Measurements from ENCODE around the gene CDC6.

Gene CDC6

DNA sequence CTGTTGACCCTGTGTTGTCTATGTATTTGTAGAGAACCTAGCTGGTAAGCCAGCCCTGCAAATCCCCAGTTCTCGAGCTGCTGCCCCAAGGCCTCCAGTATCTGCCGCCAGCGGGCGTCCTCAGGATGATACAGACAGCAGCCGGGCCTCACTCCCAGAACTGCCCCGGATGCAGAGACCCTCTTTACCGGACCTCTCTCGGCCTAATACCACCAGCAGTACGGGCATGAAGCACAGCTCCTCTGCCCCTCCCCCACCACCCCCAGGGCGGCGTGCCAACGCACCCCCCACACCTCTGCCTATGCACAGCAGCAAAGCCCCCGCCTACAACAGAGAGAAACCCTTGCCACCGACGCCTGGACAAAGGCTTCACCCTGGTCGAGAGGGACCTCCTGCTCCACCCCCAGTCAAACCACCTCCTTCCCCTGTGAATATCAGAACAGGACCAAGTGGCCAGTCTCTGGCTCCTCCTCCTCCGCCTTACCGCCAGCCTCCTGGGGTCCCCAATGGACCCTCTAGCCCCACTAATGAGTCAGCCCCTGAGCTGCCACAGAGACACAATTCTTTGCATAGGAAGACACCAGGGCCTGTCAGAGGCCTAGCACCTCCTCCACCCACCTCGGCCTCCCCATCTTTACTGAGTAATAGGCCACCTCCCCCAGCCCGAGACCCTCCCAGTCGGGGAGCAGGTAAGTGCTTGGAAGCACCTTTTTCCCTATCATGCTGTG, 23.1 kb upstream of the CDC6 start:
- Histone ChIP-seq H4K20me1 (ENCODE audit: insufficient read depth, low read length) (no peaks in the 10 kb centered on the region), H3K9ac (ENCODE audit: low read length) (no peak overlapping the region), H3K4me2 (ENCODE audit: low read length) (no peak overlapping the region), H3K36me3 (replicated peaks; ENCODE audit: low read depth, low read length) (peaks cover 9% of the 10 kb centered on the region), H3K9me3 (ENCODE audit: insufficient read depth, low read length) (no peaks in the 10 kb centered on the region), H3K27me3 (ENCODE audit: low read depth, low read length) (no peaks in the 10 kb centered on the region), H3K4me3 (ENCODE audit: low read length) (no peak overlapping the region), H3K4me1 (ENCODE audit: low read length) (no peaks in the 10 kb centered on the region), H2AFZ (ENCODE audit: low read depth, low read length) (no peak overlapping the region), H3K27ac (ENCODE audit: low read length) (no peak overlapping the region), H3K79me2 (ENCODE audit: low read length) (no peaks in the 10 kb centered on the region)
- TF ChIP-seq, protein P1, sequence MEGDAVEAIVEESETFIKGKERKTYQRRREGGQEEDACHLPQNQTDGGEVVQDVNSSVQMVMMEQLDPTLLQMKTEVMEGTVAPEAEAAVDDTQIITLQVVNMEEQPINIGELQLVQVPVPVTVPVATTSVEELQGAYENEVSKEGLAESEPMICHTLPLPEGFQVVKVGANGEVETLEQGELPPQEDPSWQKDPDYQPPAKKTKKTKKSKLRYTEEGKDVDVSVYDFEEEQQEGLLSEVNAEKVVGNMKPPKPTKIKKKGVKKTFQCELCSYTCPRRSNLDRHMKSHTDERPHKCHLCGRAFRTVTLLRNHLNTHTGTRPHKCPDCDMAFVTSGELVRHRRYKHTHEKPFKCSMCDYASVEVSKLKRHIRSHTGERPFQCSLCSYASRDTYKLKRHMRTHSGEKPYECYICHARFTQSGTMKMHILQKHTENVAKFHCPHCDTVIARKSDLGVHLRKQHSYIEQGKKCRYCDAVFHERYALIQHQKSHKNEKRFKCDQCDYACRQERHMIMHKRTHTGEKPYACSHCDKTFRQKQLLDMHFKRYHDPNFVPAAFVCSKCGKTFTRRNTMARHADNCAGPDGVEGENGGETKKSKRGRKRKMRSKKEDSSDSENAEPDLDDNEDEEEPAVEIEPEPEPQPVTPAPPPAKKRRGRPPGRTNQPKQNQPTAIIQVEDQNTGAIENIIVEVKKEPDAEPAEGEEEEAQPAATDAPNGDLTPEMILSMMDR (IDR thresholded peaks at IDR 0.05; ENCODE audit: low read depth, low read length): no peak
- TF ChIP-seq EZH2phosphoT487 (IDR thresholded peaks at IDR 0.05; ENCODE audit: low read depth): no peak

DNA sequence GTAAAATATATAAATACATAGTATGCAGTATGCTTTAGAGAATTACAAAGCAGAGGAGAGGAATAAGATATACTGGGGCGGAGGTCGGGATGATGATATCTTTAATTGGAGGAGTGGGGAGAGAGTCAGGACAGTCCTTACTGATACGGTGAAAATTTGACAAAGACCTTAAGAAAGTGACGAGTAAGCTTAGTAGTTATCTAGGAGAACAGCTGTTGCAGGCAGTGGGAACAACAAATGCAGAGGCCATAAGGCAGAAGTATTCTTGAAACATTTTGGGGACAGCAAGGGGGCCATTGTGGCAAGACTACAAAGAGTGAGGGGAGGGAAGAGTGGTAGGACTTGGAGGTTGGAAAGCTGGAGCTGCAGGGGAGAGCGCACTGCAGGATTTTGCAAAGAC, 22.3 kb upstream of the CDC6 start:
- Histone ChIP-seq H3K9me3 (ENCODE audit: insufficient read depth, low read length) (no peaks in the 10 kb centered on the region), H3K36me3 (replicated peaks; ENCODE audit: low read depth, low read length) (peaks cover 9% of the 10 kb centered on the region), H3K9ac (ENCODE audit: low read length) (no peak overlapping the region), H3K27ac (ENCODE audit: low read length) (no peak overlapping the region), H3K4me1 (ENCODE audit: low read length) (no peaks in the 10 kb centered on the region), H3K4me3 (ENCODE audit: low read length) (no peak overlapping the region), H3K4me2 (ENCODE audit: low read length) (no peak overlapping the region), H3K79me2 (ENCODE audit: low read length) (no peaks in the 10 kb centered on the region), H2AFZ (ENCODE audit: low read depth, low read length) (no peak overlapping the region), H4K20me1 (ENCODE audit: insufficient read depth, low read length) (no peaks in the 10 kb centered on the region), H3K27me3 (ENCODE audit: low read depth, low read length) (no peaks in the 10 kb centered on the region)
- TF ChIP-seq EZH2phosphoT487 (IDR thresholded peaks at IDR 0.05; ENCODE audit: low read depth): no peak
- TF ChIP-seq, protein P1 (IDR thresholded peaks at IDR 0.05; ENCODE audit: low read depth, low read length): no peak

GRCh38 chr17:40266882-40267281, 20.8 kb upstream of the CDC6 start:
- Histone ChIP-seq H3K9me3 (ENCODE audit: insufficient read depth, low read length) (no peaks in the 10 kb centered on the region), H3K4me1 (ENCODE audit: low read length) (no peaks in the 10 kb centered on the region), H3K4me3 (ENCODE audit: low read length) (no peak overlapping the region), H2AFZ (ENCODE audit: low read depth, low read length) (no peak overlapping the region), H3K36me3 (replicated peaks; ENCODE audit: low read depth, low read length) (peaks cover 9% of the 10 kb centered on the region), H3K79me2 (ENCODE audit: low read length) (no peaks in the 10 kb centered on the region), H3K27me3 (ENCODE audit: low read depth, low read length) (no peaks in the 10 kb centered on the region), H3K9ac (ENCODE audit: low read length) (no peak overlapping the region), H3K27ac (ENCODE audit: low read length) (no peak overlapping the region), H3K4me2 (ENCODE audit: low read length) (no peak overlapping the region), H4K20me1 (ENCODE audit: insufficient read depth, low read length) (no peaks in the 10 kb centered on the region)
- TF ChIP-seq, protein P1 (IDR thresholded peaks at IDR 0.05; ENCODE audit: low read depth, low read length): no peak
- no peak for TF ChIP-seq EZH2phosphoT487 (IDR thresholded peaks at IDR 0.05; ENCODE audit: low read depth)

GRCh38 chr17:40268141-40268712, 19.5 kb upstream of the CDC6 start:
- Histone ChIP-seq H3K4me1 (ENCODE audit: low read length) (no peaks in the 10 kb centered on the region), H3K27ac (ENCODE audit: low read length) (no peak overlapping the region), H3K79me2 (ENCODE audit: low read length) (no peaks in the 10 kb centered on the region), H3K27me3 (ENCODE audit: low read depth, low read length) (no peaks in the 10 kb centered on the region), H3K36me3 (replicated peaks; ENCODE audit: low read depth, low read length) (peaks cover 9% of the 10 kb centered on the region), H3K4me3 (ENCODE audit: low read length) (no peak overlapping the region), H3K9me3 (ENCODE audit: insufficient read depth, low read length) (no peaks in the 10 kb centered on the region), H3K4me2 (ENCODE audit: low read length) (no peak overlapping the region), H3K9ac (ENCODE audit: low read length) (no peak overlapping the region), H4K20me1 (ENCODE audit: insufficient read depth, low read length) (no peaks in the 10 kb centered on the region), H2AFZ (ENCODE audit: low read depth, low read length) (no peak overlapping the region)
- no peak for TF ChIP-seq EZH2phosphoT487 (IDR thresholded peaks at IDR 0.05; ENCODE audit: low read depth)
- TF ChIP-seq, protein P1 (IDR thresholded peaks at IDR 0.05; ENCODE audit: low read depth, low read length): no peak

Data from OCI-LY3 (cell line).